ENCODE data around the gene CHMP6. TPM values are rescaled to one million over a fixed set of nuclear protein-coding genes. Genes with fewer than 3 reads are reported as not detected.

Gene CHMP6
- polyA plus RNA-seq, 1 donor from 2014 or later = 35.1 TPM

DNA sequence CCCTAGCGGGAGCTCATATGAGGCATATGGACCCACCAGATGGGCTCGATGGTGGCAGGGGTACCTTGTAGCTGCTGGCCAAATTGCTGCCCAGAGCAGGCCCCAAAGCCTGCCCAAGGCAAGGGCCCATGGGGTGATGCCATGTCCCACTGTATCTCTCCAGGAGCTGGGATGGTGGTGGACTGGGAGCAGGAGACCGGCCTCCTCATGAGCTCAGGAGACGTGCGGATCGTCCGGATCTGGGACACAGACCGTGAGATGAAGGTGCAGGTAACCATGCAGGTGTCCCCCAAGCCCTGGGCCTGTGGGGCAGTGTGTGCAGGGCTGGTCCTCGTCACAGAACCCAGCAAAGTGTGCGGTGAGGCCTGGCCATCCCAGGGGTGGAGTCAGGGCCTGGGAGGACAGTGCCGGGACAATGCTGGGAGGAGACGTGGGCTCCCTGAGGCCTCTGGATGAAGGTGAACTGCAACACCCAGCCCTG, 34.1 kb upstream of the CHMP6 start:
- TF ChIP-seq EZH2 (IDR thresholded peaks at IDR 0.05; ENCODE audit: borderline replicate concordance, insufficient read depth, low read length, poor library complexity, severe bottlenecking) = no peak
- TF ChIP-seq SMC3 (conservative IDR thresholded peaks at IDR 0.05; ENCODE audit: poor library complexity) = no peak
- TF ChIP-seq, protein P1, sequence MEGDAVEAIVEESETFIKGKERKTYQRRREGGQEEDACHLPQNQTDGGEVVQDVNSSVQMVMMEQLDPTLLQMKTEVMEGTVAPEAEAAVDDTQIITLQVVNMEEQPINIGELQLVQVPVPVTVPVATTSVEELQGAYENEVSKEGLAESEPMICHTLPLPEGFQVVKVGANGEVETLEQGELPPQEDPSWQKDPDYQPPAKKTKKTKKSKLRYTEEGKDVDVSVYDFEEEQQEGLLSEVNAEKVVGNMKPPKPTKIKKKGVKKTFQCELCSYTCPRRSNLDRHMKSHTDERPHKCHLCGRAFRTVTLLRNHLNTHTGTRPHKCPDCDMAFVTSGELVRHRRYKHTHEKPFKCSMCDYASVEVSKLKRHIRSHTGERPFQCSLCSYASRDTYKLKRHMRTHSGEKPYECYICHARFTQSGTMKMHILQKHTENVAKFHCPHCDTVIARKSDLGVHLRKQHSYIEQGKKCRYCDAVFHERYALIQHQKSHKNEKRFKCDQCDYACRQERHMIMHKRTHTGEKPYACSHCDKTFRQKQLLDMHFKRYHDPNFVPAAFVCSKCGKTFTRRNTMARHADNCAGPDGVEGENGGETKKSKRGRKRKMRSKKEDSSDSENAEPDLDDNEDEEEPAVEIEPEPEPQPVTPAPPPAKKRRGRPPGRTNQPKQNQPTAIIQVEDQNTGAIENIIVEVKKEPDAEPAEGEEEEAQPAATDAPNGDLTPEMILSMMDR (IDR thresholded peaks at IDR 0.05; ENCODE audit: poor library complexity, severe bottlenecking) = no peak
- TF ChIP-seq POLR2AphosphoS5 (IDR thresholded peaks at IDR 0.05) = no peak
- TF ChIP-seq RAD21 (conservative IDR thresholded peaks at IDR 0.05) = no peak
- TF ChIP-seq, protein P2, sequence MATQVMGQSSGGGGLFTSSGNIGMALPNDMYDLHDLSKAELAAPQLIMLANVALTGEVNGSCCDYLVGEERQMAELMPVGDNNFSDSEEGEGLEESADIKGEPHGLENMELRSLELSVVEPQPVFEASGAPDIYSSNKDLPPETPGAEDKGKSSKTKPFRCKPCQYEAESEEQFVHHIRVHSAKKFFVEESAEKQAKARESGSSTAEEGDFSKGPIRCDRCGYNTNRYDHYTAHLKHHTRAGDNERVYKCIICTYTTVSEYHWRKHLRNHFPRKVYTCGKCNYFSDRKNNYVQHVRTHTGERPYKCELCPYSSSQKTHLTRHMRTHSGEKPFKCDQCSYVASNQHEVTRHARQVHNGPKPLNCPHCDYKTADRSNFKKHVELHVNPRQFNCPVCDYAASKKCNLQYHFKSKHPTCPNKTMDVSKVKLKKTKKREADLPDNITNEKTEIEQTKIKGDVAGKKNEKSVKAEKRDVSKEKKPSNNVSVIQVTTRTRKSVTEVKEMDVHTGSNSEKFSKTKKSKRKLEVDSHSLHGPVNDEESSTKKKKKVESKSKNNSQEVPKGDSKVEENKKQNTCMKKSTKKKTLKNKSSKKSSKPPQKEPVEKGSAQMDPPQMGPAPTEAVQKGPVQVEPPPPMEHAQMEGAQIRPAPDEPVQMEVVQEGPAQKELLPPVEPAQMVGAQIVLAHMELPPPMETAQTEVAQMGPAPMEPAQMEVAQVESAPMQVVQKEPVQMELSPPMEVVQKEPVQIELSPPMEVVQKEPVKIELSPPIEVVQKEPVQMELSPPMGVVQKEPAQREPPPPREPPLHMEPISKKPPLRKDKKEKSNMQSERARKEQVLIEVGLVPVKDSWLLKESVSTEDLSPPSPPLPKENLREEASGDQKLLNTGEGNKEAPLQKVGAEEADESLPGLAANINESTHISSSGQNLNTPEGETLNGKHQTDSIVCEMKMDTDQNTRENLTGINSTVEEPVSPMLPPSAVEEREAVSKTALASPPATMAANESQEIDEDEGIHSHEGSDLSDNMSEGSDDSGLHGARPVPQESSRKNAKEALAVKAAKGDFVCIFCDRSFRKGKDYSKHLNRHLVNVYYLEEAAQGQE (IDR thresholded peaks at IDR 0.05; ENCODE audit: borderline replicate concordance) = no peak
- TF ChIP-seq TAF1 (IDR thresholded peaks at IDR 0.05; ENCODE audit: low read depth) = no peak
- TF ChIP-seq EP300 (conservative IDR thresholded peaks at IDR 0.05; ENCODE audit: poor library complexity, severe bottlenecking) = no peak
- no peak for TF ChIP-seq MXI1 (conservative IDR thresholded peaks at IDR 0.05; ENCODE audit: poor library complexity, severe bottlenecking)
- Histone ChIP-seq H3K4me2 (ENCODE audit: low read length) (no peak overlapping the region), H3K9me3 (ENCODE audit: low read length) (no peaks in the 10 kb centered on the region), H3K9ac (ENCODE audit: low read length) (no peak overlapping the region), H3K27me3 (ENCODE audit: insufficient read depth, low read depth, low read length) (no peaks in the 10 kb centered on the region), H2AFZ (ENCODE audit: low read depth, low read length) (no peak overlapping the region), H3K9me2 (ENCODE audit: insufficient read depth, low read length) (no peaks in the 10 kb centered on the region), H3K27ac (ENCODE audit: low read length) (no peak overlapping the region), H3F3A (ENCODE audit: insufficient read depth, low read length, poor library complexity, severe bottlenecking) (no peaks in the 10 kb centered on the region), H4K20me1 (ENCODE audit: insufficient read depth) (no peaks in the 10 kb centered on the region), H3K36me3 (ENCODE audit: insufficient read depth, low read length) (peaks cover 4% of the 10 kb centered on the region), H3K4me3 (ENCODE audit: low read length) (no peak overlapping the region), H3K79me2 (replicated peaks; ENCODE audit: insufficient read depth, low read length) (no peaks in the 10 kb centered on the region)

DNA sequence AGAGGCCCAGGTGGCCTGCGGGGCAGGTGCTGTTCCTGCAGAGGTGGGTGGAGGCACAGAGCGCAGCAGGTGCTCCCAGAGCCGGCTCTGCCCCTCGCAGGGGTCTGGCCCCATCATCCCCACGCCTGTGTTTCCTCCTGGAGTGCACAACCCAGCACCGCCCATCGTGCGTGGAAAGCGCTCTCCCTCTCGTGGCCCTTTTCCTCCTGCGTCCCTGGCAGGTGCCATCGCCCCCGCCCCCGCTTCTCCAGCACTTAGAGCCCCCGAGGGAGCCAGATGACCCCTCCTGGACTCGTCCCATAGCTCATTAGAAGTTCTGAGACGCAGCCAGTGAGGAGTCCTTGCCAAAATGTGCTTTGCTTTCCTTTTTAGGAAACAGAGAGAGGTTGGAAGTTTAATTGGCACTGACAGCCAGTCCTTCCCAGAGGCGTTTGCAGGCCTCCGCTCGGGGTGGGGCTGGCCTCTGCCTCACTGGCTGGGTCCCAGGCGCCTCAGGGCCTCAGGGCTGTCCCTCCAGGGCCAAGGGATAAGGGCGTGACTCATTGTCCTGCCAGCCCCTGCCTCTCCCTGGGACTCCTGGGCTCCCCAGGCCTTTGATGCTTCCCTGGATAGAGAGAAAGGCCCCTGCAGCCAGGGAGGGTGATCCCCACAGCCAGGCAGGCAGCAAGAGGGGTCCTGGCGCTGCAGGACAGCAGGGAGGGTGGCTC, 32.2 kb upstream of the CHMP6 start:
- Histone ChIP-seq H3K9me2 (ENCODE audit: insufficient read depth, low read length) (no peaks in the 10 kb centered on the region), H3K79me2 (replicated peaks; ENCODE audit: insufficient read depth, low read length) (no peaks in the 10 kb centered on the region), H4K20me1 (ENCODE audit: insufficient read depth) (no peaks in the 10 kb centered on the region), H3K36me3 (ENCODE audit: insufficient read depth, low read length) (peaks cover 4% of the 10 kb centered on the region), H3K27ac (ENCODE audit: low read length) (no peak overlapping the region), H3K27me3 (ENCODE audit: insufficient read depth, low read depth, low read length) (no peaks in the 10 kb centered on the region), H3K9me3 (ENCODE audit: low read length) (no peaks in the 10 kb centered on the region), H2AFZ (ENCODE audit: low read depth, low read length) (no peak overlapping the region), H3K4me2 (ENCODE audit: low read length) (no peak overlapping the region), H3F3A (ENCODE audit: insufficient read depth, low read length, poor library complexity, severe bottlenecking) (no peaks in the 10 kb centered on the region), H3K4me3 (ENCODE audit: low read length) (no peak overlapping the region), H3K9ac (ENCODE audit: low read length) (no peak overlapping the region)
- TF ChIP-seq RAD21 (conservative IDR thresholded peaks at IDR 0.05) (no peak), TAF1 (IDR thresholded peaks at IDR 0.05; ENCODE audit: low read depth) (no peak), POLR2AphosphoS5 (IDR thresholded peaks at IDR 0.05) (no peak)

Measured in neural cell (in vitro differentiated cells).